Sigmoid colon (tissue), 7 donors: Measurements from ENCODE around the gene KRT3. TPM values are rescaled to one million over a fixed set of nuclear protein-coding genes. Genes with fewer than 3 reads are reported as not detected.

ENCODE experiments used
- DNase-seq: peaks from one replicate; pipeline ENCODE4 v3.0.0-alpha.2; 2019
- H3K27ac ChIP-seq, 4 donors: fragments of 200-600 bp; sonication (generic); one replicate each; pipeline ENCODE4 v1.5.1; 2016 to 2019; ENCODE audit warnings: mild to moderate bottlenecking in 1 of 4
- H3K27me3 ChIP-seq, 3 donors: fragments of 200-600 bp; sonication (generic); one replicate each; pipeline ENCODE4 v1.5.1; 2019; ENCODE audit warnings: mild to moderate bottlenecking in 1 of 3
- H3K36me3 ChIP-seq, 4 donors: fragments of 200-600 bp; sonication (generic); one replicate each; pipeline ENCODE4 v1.5.1; 2016 to 2019
- H3K4me1 ChIP-seq, 4 donors: fragments of 200-600 bp; sonication (generic); one replicate each; pipeline ENCODE4 v1.5.1; 2017 to 2019
- H3K4me3 ChIP-seq, 4 donors: fragments of 200-600 bp; sonication (generic); one replicate each; pipeline ENCODE4 v1.5.1; 2017 to 2019; ENCODE audit warnings: mild to moderate bottlenecking in 2 of 4, moderate library complexity in 1 of 4
- H3K9me3 ChIP-seq, 4 donors: fragments of 200-600 bp in 3 of 4; sonication (generic) in 3 of 4; one replicate each; pipeline versions ENCODE4 v1.5.1 to v1.6.1; 2013 to 2019
- EP300 ChIP-seq, 4 donors: sonication (generic); formaldehyde crosslinking; IDR thresholded peaks; one replicate each; pipeline ENCODE4 v1.6.1; 2017; ENCODE audit warnings: antibody characterized with exemption in 4 of 4
- POLR2A ChIP-seq, 2 donors: fragments of 450-650 bp; IDR thresholded peaks; one replicate each; pipeline ENCODE4 v1.6.1; 2016; ENCODE audit warnings: antibody characterized with exemption in 2 of 2, mild to moderate bottlenecking in 2 of 2, moderate library complexity in 2 of 2
- POLR2AphosphoS5 ChIP-seq, 4 donors: sonication (generic); formaldehyde crosslinking; IDR thresholded peaks; one replicate each; pipeline ENCODE4 v1.6.1; 2017; ENCODE audit warnings: antibody characterized with exemption in 4 of 4
- WGBS, 2 donors: extraction: QIAGEN DNeasy Blood & Tissue Kit; methylation state at CpG; one replicate each; pipeline ENCODE4 v1.1.7; 2013; 5-methylcytosine and 5-hydroxymethylcytosine counted together
- intact Hi-C: fragments of 100-400 bp; cut with DNase I; formaldehyde crosslinking; loops from one replicate; pipeline ENCODE4 v1.15.1; 2023
- polyA plus RNA-seq, 3 donors: library from polyadenylated mRNA; stranded (reverse); fragments of 200-250 nt; gene quantifications; one replicate each; pipeline ENCODE4 v1.2.3, GENCODE V29; 2013
- total RNA-seq, 4 donors: library from RNA; depleted of rRNA; stranded (reverse); fragments of >200 nt; gene quantifications; one replicate each; pipeline ENCODE4 v1.1.0, GENCODE V29; 2016
- TF ChIP-seq, protein P1 (sequence below), 4 experiments: fragments of 450-650 bp in 3 of 4; fragments of 200-600 bp in 1 of 4; IDR thresholded peaks; one replicate each; pipeline ENCODE4 v1.5.1; 2016 to 2019; ENCODE audit warnings: antibody characterized with exemption in 4 of 4, mild to moderate bottlenecking in 3 of 4, moderate library complexity in 2 of 4
- donor health status: healthy with polysubstance abuse.
- donor health status: Bipolar disorder and iron deficiency.
- donor health status: healthy.

KRT3 gene
- total and polyA plus RNA-seq, 7 donors: not detected

DNA sequence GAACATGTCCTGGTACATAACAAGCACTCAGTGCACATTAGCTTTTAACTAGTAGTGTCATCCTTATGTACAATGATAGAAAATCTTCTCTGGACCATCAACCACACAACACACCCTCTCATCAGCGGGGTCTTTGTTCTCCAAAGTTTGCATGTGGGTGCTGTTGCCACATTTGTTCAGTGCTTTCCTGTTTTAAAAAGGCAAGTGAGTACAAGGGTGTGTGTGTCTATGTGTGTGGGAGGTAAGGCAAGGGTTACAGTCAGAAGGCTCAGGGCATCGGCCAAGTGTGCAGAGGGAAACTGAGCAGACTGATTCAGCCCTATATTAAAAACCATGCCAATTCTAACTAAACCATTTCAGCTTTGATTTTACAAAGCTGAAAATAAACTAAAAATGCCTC is 36.7 kb downstream of the KRT3 start:
- Histone ChIP-seq H3K4me3 (no peak overlapping the region), H3K27ac (no peak overlapping the region), H3K9me3 (peaks cover 0 to 8% (median 7%) of the 10 kb centered on the region in 4 donors), H3K27me3 (no peaks in the 10 kb centered on the region), H3K4me1 (no peaks in the 10 kb centered on the region), H3K36me3 (no peaks in the 10 kb centered on the region)
- WGBS, 2 donors: 41% methylated on average over 2 of the region's 2 CpGs
- DNase-seq: no peak
- intact Hi-C loops: no loop called here
- no peak for TF ChIP-seq POLR2A (IDR thresholded peaks at IDR 0.05)
- no peak for TF ChIP-seq EP300 (IDR thresholded peaks at IDR 0.05)
- TF ChIP-seq, protein P1, sequence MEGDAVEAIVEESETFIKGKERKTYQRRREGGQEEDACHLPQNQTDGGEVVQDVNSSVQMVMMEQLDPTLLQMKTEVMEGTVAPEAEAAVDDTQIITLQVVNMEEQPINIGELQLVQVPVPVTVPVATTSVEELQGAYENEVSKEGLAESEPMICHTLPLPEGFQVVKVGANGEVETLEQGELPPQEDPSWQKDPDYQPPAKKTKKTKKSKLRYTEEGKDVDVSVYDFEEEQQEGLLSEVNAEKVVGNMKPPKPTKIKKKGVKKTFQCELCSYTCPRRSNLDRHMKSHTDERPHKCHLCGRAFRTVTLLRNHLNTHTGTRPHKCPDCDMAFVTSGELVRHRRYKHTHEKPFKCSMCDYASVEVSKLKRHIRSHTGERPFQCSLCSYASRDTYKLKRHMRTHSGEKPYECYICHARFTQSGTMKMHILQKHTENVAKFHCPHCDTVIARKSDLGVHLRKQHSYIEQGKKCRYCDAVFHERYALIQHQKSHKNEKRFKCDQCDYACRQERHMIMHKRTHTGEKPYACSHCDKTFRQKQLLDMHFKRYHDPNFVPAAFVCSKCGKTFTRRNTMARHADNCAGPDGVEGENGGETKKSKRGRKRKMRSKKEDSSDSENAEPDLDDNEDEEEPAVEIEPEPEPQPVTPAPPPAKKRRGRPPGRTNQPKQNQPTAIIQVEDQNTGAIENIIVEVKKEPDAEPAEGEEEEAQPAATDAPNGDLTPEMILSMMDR (IDR thresholded peaks at IDR 0.05): no peak
- TF ChIP-seq POLR2AphosphoS5 (IDR thresholded peaks at IDR 0.05): no peak

DNA sequence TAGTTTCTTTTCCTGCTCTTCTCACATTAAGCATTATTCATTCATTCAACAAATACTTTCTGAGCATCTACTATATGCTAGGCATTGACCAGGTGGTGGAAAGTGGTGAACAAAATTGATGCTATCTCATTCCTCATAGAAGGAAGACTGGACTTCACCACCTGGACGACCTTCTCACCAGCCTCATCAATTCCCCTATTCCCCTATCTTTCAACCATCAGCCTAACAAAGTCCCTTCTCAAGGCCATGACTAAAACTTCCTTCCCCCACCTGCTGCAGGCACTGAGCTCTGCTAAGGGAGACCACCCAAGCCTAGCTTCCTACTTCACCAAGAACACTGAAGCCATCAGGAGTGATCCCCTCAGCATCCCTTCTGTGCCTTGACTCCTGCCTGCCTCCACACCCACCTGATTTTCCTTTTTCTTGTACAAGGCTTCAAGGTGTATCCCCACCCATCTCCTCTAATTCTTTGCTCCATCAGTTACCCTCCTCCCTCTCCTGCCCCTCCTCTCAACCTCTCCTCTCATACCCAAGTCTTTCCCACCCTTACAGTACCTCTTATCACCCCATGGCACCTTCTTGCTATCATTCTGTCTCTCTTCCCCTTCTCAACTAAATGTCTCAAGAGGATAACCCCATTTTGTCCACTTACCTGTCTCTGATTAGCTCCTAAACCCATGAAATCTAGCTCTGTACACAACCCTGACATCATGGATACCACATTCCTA is 38.3 kb downstream of the KRT3 start:
- H3K4me3 ChIP-seq: no peak overlapping the region
- no peak for DNase-seq
- H3K27ac ChIP-seq: no peak overlapping the region
- 39 to 46% methylated on average over 1 of the region's 1 CpG for WGBS, 2 donors
- peaks cover 0 to 8% (median 7%) of the 10 kb centered on the region in 4 donors for H3K9me3 ChIP-seq
- intact Hi-C loops: no loop called here
- H3K36me3 ChIP-seq: no peaks in the 10 kb centered on the region
- H3K27me3 ChIP-seq: no peaks in the 10 kb centered on the region
- no peak for TF ChIP-seq POLR2A (IDR thresholded peaks at IDR 0.05)
- no peak for TF ChIP-seq EP300 (IDR thresholded peaks at IDR 0.05)
- TF ChIP-seq, protein P1 (IDR thresholded peaks at IDR 0.05): no peak
- TF ChIP-seq POLR2AphosphoS5 (IDR thresholded peaks at IDR 0.05): no peak
- no peaks in the 10 kb centered on the region for H3K4me1 ChIP-seq

DNA sequence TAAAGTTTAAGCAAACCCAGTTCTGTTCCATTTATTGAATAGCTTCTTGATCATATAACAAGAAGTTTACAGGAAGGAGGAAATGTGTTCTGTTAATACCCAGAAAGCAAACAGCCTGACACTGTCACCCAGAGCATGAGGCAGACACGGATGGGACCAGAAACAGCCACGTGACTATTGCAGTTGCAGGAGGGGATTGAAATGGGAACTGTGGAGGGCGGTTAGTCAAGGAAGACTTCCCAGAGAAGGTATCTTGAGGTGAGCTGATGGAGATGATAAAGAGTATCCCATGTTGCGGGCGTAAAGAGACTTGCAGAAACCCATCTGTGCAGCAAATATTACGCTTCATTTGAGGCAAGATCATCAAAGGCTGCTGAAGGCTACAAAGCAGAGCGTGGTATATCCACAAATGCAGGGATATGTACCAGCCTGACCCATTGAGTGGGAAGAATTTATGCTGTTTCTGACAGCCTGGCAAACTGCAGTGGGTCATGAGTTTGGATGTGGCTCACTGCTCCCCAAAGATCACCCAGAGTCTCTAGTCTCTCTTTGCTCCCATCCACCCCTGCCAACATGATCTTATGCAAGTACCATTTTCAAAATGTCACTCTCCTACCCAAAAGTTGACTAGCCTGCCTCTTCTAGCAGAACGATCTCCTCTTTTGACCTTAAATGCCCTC is 39.5 kb downstream of the KRT3 start:
- WGBS, 2 donors: 74 to 81% methylated on average over 8 of the region's 8 CpGs
- intact Hi-C loops: no loop called here
- Histone ChIP-seq H3K27me3 (no peaks in the 10 kb centered on the region), H3K4me3 (no peak overlapping the region), H3K9me3 (peaks cover 0 to 8% (median 6%) of the 10 kb centered on the region in 4 donors), H3K27ac (no peak overlapping the region), H3K36me3 (no peaks in the 10 kb centered on the region), H3K4me1 (no peaks in the 10 kb centered on the region)
- TF ChIP-seq EP300 (IDR thresholded peaks at IDR 0.05) (no peak), POLR2A (IDR thresholded peaks at IDR 0.05) (no peak), POLR2AphosphoS5 (IDR thresholded peaks at IDR 0.05) (no peak)
- TF ChIP-seq, protein P1 (IDR thresholded peaks at IDR 0.05): no peak
- no peak for DNase-seq

GRCh38 chr12:52755533-52755932 is 40.4 kb downstream of the KRT3 start:
- no peak overlapping the region for H3K4me3 ChIP-seq
- WGBS, 2 donors: 81 to 86% methylated on average over 3 of the region's 3 CpGs
- H3K36me3 ChIP-seq: no peaks in the 10 kb centered on the region
- H3K9me3 ChIP-seq: peaks cover 0 to 3% (median under 1%) of the 10 kb centered on the region in 4 donors
- intact Hi-C loops: no loop called here
- no peaks in the 10 kb centered on the region for H3K27me3 ChIP-seq
- H3K4me1 ChIP-seq: no peaks in the 10 kb centered on the region
- H3K27ac ChIP-seq: no peak overlapping the region
- TF ChIP-seq POLR2AphosphoS5 (IDR thresholded peaks at IDR 0.05): no peak
- TF ChIP-seq EP300 (IDR thresholded peaks at IDR 0.05): no peak
- TF ChIP-seq, protein P1 (IDR thresholded peaks at IDR 0.05): no peak
- no peak for TF ChIP-seq POLR2A (IDR thresholded peaks at IDR 0.05)
- DNase-seq: no peak
